LNCAP (cell line): ENCODE measurements around the gene SURF1.
A peak's percentile ranks its signal among the peaks of the same experiment; 100 is the strongest.

ENCODE experiments used
- CTCF ChIP-seq: fragments of 450-650 bp; IDR thresholded peaks from 2 replicates; pipeline ENCODE4 v1.5.1; 2017; ENCODE audit warnings: mild to moderate bottlenecking

SURF1 gene

GRCh38 chr9:133334161-133334560 lies 22.1 kb downstream of the SURF1 start:
- no peak for TF ChIP-seq CTCF

GRCh38 chr9:133333566-133333965 lies 22.7 kb downstream of the SURF1 start:
- TF ChIP-seq CTCF, result no peak; the same call in 1 of the 2 replicates

GRCh38 chr9:133333011-133333410 lies 23.3 kb downstream of the SURF1 start:
- no peak for TF ChIP-seq CTCF

- no peak for TF ChIP-seq CTCF
Observed at GRCh38 chr9:133332381-133332730, 23.9 kb downstream of the SURF1 start.

- no peak for TF ChIP-seq CTCF
Observed at GRCh38 chr9:133331641-133332380, 24.5 kb downstream of the SURF1 start.

- TF ChIP-seq CTCF, result no peak
Observed at GRCh38 chr9:133331221-133331620, 25.1 kb downstream of the SURF1 start.

- peak; percentile 79 for TF ChIP-seq CTCF
Observed at GRCh38 chr9:133329306-133330156, 26.8 kb downstream of the SURF1 start.
